A673 (cell line): ENCODE results near the gene XIRP1. TPM values are rescaled to one million over a fixed set of nuclear protein-coding genes. Genes with fewer than 3 reads are reported as not detected.
A peak's percentile ranks its signal among the peaks of the same experiment; 100 is the strongest.

Experiments used
- BruUV-seq: library from RNA; stranded (reverse); fragments of 400-500 nt; replicated peaks from 2 replicates; lab custom pipeline; 2021; lab: Mats Ljungman, UMichigan
- CTCF ChIA-PET: fragments of 300-600 bp; sonication (Branson Sonifier 250); formaldehyde crosslinking; loops from one replicate; lab custom pipeline; 2022; ENCODE audit warnings: antibody characterized with exemption; lab: Charles Lee
- POLR2A ChIA-PET: fragments of 300-600 bp; sonication (Branson Sonifier 250); formaldehyde crosslinking; loops from one replicate; lab custom pipeline; 2022; ENCODE audit warnings: antibody characterized with exemption; ENCODE audit not compliant: low non-redundant PET; lab: Charles Lee
- DNase-seq: peaks from one replicate; pipeline ENCODE4 v3.0.0-alpha.2; 2015; ENCODE audit warnings: low spot score
- H3K27ac ChIP-seq: fragments of 200-600 bp; sonication (generic); 2 replicates; pipeline ENCODE4 v1.5.1; 2016; ENCODE audit warnings: mixed run types, low read depth, mild to moderate bottlenecking, mixed read lengths, antibody characterized with exemption, low read length; ENCODE audit not compliant: poor library complexity, severe bottlenecking
- H3K27me3 ChIP-seq: fragments of 200-600 bp; sonication (generic); replicated peaks from 2 replicates; pipeline ENCODE4 v1.6.1; 2017; ENCODE audit warnings: mixed run types, low read depth, mild to moderate bottlenecking, mixed read lengths, antibody characterized with exemption, low read length; ENCODE audit not compliant: insufficient read depth, poor library complexity
- H3K36me3 ChIP-seq: fragments of 200-600 bp; sonication (generic); 2 replicates; pipeline ENCODE4 v1.6.1; 2016; ENCODE audit warnings: mixed run types, mild to moderate bottlenecking, mixed read lengths, antibody characterized with exemption, low read length; ENCODE audit not compliant: insufficient read depth, poor library complexity, severe bottlenecking
- H3K4me1 ChIP-seq: fragments of 200-600 bp; sonication (generic); 2 replicates; pipeline ENCODE4 v1.6.1; 2017; ENCODE audit warnings: mixed run types, mild to moderate bottlenecking, mixed read lengths, antibody characterized with exemption, low read length; ENCODE audit not compliant: insufficient read depth, poor library complexity, severe bottlenecking
- H3K4me3 ChIP-seq: fragments of 200-600 bp; sonication (generic); 2 replicates; pipeline ENCODE4 v1.5.1; 2016; ENCODE audit warnings: low read depth, mixed run types, mild to moderate bottlenecking, mixed read lengths, low read length; ENCODE audit not compliant: poor library complexity, severe bottlenecking
- H3K9me3 ChIP-seq: fragments of 200-600 bp; sonication (generic); 2 replicates; pipeline ENCODE4 v1.6.1; 2016; ENCODE audit warnings: mixed run types, low read depth, mild to moderate bottlenecking, mixed read lengths, antibody characterized with exemption, low read length; ENCODE audit not compliant: poor library complexity, severe bottlenecking
- CTCF ChIP-seq: fragments of 300-800, 200-600 bp; sonication (generic); conservative IDR thresholded peaks from 2 replicates; pipeline ENCODE4 v1.5.1; 2017; ENCODE audit warnings: low read depth, mild to moderate bottlenecking, antibody characterized with exemption, low read length, moderate library complexity, mixed read lengths
- EZH2 ChIP-seq: fragments of 200-600 bp; sonication (generic); IDR thresholded peaks from 2 replicates; pipeline ENCODE4 v1.6.1; 2017; ENCODE audit warnings: borderline replicate concordance, low read depth, mild to moderate bottlenecking, mixed read lengths, antibody characterized with exemption, low read length; ENCODE audit not compliant: poor library complexity, severe bottlenecking
- intact Hi-C: fragments of 100-400 bp; cut with micrococcal nuclease; formaldehyde crosslinking; loops from one replicate; pipeline ENCODE4 v1.10.0; 2022; ENCODE audit not compliant: unreplicated experiment
- total RNA-seq: library from RNA; stranded (reverse); gene quantifications from 2 replicates; pipeline ENCODE4 v1.2.3, GENCODE V29; 2021

XIRP1 gene
- total RNA-seq, 1 experiment from 2014 or later = not detected

DNA sequence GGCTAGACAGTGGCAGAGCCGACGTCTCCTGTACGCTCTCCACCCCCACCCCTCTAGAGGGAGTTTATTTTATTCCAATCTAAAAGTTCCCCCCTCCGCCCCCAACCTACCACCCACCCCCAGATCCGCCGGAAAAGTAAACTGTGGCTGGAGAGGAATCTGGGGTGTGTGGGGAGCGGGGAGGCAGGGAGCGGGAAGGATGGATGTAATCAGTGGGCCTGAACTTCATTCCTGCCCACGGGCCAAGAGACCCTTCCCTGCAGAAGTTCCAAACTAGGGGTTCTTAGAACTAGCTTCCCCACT lies 38.5 kb downstream of the XIRP1 start:
- CTCF ChIA-PET = no interaction called here
- peak overlapping the region; percentile 88 for H3K27ac ChIP-seq
- BruUV-seq = no TSS peak
- no peaks in the 10 kb centered on the region for H3K36me3 ChIP-seq
- DNase-seq = no peak
- H3K9me3 ChIP-seq = no peaks in the 10 kb centered on the region
- intact Hi-C loops = no loop called here
- H3K4me1 ChIP-seq = peaks cover 29% of the 10 kb centered on the region
- no peaks in the 10 kb centered on the region for H3K27me3 ChIP-seq
- POLR2A ChIA-PET = no interaction called here
- TF ChIP-seq CTCF = no peak
- TF ChIP-seq EZH2 = no peak
- H3K4me3 ChIP-seq = peak overlapping the region; percentile 72

GRCh38 chr3:39150803-39151631 lies 41.4 kb downstream of the XIRP1 start:
- Histone ChIP-seq H3K4me1 (peaks cover 51% of the 10 kb centered on the region), H3K4me3 (peak overlapping the region; percentile 72), H3K27me3 (no peaks in the 10 kb centered on the region), H3K36me3 (no peaks in the 10 kb centered on the region), H3K9me3 (no peaks in the 10 kb centered on the region), H3K27ac (peak overlapping the region; percentile 88)
- TF ChIP-seq CTCF (no peak), EZH2 (no peak)
- ChIA-PET CTCF (interaction anchor here (1.0 kb wide), 2 partner anchors 25 to 27 kb away, joined by 3 to 4 read pairs; no protein-coding TSS in a partner anchor), POLR2A (no interaction called here)
- intact Hi-C loops = no loop called here
- DNase-seq = peak; percentile 79
- BruUV-seq = no TSS peak

DNA sequence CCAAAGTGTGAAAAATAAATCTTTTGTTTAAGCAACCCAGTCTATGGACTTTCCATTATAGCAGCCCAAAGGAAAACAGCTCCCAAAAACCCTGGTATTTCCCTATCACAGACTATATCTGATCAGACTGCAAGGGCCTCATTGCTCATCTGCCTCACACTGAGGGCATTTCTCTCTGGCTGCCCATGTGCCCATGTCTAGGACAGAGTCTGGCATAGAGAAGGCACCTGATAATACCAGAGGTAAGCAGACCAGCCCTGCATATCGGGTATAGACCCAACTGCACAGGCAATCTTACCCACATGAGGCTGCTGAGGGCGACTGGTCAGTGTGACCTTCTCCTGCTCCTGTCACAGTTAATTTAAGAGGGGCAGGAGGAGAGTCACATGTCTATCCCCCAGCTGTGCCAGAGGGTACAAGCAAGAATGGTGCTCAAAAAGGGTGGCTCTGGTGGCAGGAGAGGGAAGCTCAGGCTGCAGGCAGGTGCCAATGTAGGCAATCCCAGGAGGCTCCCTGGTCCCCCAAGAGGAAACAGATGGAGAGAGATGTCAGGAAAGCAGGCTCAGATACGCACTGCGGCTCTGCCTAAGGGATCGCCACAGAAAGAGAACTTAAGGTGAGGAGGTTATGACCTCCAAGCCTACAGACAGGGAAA lies 42.1 kb downstream of the XIRP1 start:
- Histone ChIP-seq H3K4me1 (peaks cover 51% of the 10 kb centered on the region), H3K27ac (peak overlapping the region; percentile 88), H3K4me3 (peak overlapping the region; percentile 72), H3K36me3 (peaks cover 6% of the 10 kb centered on the region), H3K9me3 (no peaks in the 10 kb centered on the region), H3K27me3 (no peaks in the 10 kb centered on the region)
- CTCF ChIA-PET = interaction anchor here (1.0 kb wide), 1 partner anchor 24 kb away, joined by 3 read pairs; no protein-coding TSS in a partner anchor
- no TSS peak for BruUV-seq
- DNase-seq = no peak
- intact Hi-C loops = no loop called here
- TF ChIP-seq CTCF (no peak), EZH2 (no peak)
- POLR2A ChIA-PET = no interaction called here
